GM12873 (cell line): Measurements from ENCODE around the gene RSPH6A.

Experiments used
- TF ChIP-seq, protein P1 (sequence below): IDR thresholded peaks from 2 replicates; pipeline ENCODE4 v1.5.1; 2012; ENCODE audit warnings: low read depth, mild to moderate bottlenecking, moderate library complexity, low read length, control low read depth; ENCODE audit not compliant: insufficient read depth; ENCODE audit errors: missing control alignments

The RSPH6A gene

DNA sequence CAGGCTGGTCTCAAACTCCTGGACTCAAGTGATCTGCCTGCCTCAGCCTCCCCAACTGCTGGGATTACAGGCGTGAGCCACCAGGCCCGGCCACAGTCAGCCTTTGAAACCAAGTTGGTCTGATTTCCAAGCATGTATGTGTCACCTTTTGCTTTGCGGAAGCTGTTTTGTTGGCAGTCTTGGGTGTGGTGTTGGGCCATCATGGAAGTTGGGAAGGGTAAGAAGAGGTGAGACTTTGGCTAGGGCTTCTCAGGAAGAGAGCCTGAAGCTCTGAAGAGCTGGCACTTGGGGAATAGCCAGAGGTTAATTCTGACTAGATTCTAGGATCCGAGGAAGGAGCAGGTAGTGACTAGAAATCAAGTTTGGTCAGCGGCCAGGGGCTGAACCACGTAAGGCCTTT is 2.8 kb downstream of the RSPH6A start:
- TF ChIP-seq, protein P1, sequence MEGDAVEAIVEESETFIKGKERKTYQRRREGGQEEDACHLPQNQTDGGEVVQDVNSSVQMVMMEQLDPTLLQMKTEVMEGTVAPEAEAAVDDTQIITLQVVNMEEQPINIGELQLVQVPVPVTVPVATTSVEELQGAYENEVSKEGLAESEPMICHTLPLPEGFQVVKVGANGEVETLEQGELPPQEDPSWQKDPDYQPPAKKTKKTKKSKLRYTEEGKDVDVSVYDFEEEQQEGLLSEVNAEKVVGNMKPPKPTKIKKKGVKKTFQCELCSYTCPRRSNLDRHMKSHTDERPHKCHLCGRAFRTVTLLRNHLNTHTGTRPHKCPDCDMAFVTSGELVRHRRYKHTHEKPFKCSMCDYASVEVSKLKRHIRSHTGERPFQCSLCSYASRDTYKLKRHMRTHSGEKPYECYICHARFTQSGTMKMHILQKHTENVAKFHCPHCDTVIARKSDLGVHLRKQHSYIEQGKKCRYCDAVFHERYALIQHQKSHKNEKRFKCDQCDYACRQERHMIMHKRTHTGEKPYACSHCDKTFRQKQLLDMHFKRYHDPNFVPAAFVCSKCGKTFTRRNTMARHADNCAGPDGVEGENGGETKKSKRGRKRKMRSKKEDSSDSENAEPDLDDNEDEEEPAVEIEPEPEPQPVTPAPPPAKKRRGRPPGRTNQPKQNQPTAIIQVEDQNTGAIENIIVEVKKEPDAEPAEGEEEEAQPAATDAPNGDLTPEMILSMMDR, result no peak

DNA sequence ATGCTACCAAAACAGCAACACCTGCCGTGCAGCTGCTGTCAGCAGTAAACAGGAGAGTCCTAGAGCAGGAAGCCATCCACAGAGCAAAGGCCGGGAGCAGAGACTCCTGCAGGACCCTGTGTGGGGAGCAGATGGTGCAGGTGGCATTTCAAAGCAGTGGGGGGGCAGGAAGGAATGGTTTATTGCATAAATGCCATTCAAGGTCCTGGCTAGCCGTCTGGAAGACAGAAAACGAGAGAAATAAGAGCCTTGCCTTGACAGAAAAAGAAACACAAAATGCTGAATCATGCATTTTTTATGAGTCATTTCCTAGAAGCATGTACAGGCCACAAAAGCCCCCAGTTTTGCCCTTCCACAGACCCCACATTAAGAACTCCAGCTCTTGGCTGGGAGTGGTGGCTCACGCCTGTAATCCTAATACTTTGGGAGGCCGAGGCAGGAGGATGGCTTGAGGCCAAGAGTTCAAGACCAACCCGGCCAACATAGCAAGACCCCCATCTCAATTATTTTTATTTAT is 5.4 kb downstream of the RSPH6A start:
- TF ChIP-seq, protein P1, result no peak

DNA sequence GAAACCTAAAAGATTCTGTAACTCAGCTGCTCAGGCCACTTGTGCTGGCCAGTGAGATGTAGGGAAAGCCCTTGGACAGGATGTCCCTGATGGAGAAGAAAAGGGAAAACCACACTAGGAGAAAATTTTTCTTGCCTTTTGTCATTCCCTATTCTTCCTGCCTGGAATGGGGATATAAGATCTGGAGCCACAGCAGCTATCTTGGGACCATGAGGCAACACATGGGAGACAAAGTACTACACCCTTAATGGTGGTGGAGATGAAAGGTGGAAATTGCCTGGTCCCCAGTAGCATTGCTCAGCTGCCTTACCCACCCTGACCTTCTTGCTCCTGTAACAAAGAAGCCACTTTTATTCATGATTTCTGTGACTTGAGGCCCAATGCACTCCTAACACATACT is 9.4 kb downstream of the RSPH6A start:
- TF ChIP-seq, protein P1, result no peak

DNA sequence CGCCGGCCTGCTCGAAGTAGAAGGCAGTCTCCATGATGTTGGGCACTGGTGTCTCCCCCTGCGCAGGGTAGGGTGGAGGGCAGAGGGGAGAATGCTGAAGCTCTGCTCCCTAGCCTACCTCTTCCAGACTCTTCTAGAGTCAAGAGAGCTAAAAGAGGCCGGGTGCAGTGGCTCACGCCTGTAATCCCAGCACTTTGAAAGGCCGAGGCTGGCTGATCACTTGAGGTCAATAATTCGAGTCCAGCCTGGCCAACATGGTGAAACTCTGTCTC is 10.2 kb downstream of the RSPH6A start:
- TF ChIP-seq, protein P1, result no peak

DNA sequence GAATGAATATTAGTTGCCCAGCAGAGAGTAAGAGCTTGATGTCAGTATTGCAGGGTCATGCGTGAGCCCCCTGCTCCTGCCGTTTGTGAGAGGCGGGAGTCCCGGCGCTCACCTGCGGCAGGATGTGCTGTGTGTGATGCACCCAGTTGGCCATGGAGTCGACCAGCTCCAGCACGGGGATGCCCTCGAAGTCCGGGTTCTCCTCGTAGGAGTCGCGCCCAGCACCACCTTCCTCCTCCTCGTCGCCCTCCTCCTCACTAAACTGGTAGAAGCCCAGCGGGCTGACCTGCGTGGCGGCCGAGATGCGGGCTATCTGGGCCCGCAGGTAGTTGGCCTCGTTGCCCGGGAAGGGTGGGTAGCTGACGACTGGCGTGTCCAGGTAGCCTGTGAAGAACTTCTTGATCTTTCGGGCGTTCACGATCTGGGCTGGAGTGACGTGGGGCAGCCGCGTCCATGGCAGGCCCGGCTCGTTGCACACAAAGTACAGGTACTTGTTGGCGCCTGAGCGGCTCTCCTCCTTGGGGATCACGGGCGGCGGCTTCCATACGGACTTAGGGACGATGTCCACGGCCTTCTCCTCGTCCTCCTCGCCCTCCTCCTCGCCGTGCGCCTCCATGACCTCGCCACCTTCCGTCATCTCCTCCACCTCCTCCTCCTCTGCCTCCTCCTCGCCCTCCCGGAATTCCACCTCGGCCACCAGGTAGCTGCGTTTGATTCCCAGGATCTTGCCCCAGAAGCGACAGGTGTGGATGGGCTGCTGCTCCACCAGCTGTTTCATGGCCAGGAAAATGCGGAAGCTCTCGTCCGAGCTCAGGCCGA is 10.8 kb downstream of the RSPH6A start:
- TF ChIP-seq, protein P1, result no peak

DNA sequence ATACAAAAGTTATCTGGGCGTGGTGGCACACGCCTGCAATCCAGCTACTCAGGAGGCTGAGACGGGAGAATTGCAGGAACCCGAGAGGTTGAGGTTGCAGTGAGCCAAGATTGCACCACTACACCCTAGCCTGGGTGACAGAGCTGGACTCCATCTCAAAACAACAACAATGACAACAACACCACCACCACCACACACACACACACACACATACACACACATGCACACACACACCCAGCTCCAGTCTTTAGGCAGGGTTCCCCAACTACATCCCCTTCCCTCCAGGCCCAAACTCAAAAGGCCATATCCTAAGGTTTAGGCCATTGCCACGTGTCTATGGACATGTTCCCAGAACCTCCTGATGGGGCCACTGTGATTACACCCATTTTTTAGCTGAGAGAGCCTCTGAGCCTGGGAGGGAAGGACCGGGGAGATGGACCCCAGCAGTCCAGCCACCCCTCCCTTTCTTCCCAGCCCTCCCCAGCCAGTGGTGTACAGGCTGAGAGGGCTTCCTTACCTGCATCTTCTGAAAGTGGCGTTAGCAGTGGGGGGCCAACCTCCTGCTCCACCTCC is 13.4 kb downstream of the RSPH6A start:
- TF ChIP-seq, protein P1, result no peak

DNA sequence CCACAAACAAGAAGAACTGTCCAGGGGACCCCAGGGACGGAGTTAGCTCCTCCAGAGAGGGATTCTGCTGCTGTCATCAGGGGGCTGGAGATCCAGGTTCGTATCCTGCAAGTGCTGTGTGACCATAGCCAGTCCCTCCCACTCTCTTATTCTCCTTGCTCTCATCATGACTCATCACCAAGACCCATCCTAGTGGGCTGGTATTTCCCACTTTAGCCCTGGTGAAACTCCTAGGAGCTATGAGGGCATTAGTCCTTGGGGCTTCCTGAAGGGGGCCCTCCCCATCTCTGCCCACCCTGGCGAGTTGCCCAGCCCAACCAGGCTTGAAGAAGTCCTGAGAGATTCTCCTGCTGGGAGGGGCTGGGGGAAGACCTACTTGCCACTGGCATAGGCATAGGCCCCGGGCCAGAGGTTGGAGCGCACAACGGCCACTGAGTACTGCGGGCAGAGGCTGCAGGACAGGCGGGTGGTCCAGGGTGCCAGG is 15.0 kb downstream of the RSPH6A start:
- TF ChIP-seq, protein P1, result no peak
